ENCODE results near the gene FIBP. TPM values are rescaled to one million over a fixed set of nuclear protein-coding genes. Genes with fewer than 3 reads are reported as not detected.

FIBP gene
- total RNA-seq (2022; extraction: Qiagen RNA extraction) = 70.0 to 85.8 TPM (median 82.0 TPM) in 5 replicates

DNA sequence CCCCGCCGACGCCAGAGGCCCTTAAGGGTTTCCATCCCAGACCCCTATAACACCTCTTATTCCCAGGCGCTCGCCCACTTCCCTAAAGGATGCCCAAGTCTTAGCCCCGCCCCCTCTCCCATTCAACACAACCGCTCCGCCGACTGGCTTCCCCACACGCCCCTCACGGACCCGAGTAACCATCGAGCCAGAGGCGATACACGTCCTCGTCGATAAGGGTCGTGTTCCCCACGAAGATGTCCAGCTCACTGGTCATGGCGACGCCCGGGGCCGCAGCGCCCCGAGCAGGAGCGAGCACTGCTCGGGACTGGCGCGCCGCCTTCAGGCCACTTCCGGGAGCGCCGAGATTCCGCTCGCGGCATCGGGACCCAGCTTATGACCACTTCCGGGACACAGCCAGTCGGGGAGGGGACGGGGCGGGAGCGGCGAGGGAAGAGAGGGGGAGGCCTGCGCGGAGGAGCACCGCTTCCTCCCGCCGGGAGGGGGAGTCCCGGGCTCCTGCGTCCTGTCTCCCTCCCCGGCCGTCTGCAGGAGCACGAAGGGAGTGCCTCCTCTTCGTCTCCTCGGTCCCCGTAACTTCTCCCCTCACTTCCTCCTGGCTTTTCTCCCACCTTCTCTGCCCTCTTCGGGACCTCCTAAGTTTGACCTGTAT, at the start of gene FIBP:
Gene FIBP, minus strand, starts transcription at position 309 of the 652 bp plus-strand sequence. Its CDS starts 53 bp downstream, at position 256.

DNA sequence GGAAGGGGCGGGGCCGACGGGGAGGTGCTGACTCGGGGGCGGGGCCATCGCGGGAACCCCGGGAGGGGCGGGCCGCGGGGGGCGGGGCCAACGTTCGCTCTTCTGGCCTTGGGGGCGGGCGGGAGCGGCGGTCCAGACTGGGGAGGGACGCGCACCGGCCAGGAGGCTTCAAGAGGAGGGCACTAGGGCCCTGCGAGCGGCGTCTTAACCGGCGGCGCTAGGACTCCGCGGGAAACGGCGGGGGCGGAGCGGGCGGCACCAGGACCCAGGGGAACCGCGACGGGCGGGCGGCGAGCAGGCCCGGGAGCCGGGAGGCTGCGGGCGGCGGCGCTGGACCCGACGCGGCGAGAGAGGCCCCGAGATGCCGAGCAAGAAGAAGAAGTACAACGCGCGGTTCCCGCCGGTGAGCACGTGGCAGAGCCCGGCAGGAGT, 30.9 kb upstream of the FIBP start, which contains the start of gene DRAP1:
Gene DRAP1, plus strand, starts transcription at position 286 of the 432 bp plus-strand sequence. Its CDS starts 76 bp downstream, at position 362.

DNA sequence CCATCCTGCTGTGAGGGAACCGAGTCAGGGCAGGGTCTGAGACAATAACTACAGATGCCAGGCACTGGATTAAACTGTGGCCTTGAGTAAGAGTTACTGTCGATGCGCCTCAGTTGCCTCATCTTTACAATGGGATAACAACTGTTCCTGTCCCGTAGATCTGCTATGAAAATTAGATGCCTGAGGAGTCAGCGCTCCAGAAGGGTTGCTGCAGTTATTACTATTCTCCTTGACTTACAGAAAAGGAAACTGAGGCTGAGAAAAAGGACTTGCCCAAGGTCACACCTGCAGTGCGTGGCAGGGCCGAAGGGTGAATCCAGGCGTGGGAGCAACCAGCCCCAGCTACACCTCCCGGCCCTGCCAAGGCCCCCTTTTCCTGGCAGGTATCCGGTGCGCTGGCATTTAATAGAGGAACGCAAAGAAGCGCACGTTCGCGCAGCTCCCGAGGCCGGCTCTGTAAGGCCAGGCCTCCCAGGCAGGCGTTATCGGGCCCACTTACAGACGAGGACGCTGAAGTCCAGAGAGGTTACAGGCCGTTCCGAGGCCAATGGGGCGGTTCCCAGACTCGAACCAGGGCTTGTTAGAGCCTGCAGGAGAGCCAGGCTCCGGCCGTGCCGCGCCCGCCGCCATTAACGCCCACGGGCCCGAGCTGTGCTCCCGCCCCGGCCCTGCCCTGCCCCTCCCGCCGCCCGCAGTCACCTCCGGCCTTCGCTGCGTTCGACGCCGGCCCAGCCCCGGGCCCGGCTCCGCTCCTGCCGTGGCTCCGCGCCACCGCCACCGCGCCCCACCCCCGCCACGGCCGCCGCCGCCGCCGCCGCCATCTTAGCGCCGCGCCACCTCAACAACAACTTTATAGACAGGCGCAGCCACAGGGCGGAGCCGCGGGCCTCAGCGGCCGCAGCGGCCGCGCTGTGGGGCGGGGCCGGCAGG, 30.2 kb upstream of the FIBP start, which contains the start of gene C11orf68:
Gene C11orf68, minus strand, starts transcription at position 852 of the 930 bp plus-strand sequence. Its CDS starts 31 bp downstream, at position 821.

DNA sequence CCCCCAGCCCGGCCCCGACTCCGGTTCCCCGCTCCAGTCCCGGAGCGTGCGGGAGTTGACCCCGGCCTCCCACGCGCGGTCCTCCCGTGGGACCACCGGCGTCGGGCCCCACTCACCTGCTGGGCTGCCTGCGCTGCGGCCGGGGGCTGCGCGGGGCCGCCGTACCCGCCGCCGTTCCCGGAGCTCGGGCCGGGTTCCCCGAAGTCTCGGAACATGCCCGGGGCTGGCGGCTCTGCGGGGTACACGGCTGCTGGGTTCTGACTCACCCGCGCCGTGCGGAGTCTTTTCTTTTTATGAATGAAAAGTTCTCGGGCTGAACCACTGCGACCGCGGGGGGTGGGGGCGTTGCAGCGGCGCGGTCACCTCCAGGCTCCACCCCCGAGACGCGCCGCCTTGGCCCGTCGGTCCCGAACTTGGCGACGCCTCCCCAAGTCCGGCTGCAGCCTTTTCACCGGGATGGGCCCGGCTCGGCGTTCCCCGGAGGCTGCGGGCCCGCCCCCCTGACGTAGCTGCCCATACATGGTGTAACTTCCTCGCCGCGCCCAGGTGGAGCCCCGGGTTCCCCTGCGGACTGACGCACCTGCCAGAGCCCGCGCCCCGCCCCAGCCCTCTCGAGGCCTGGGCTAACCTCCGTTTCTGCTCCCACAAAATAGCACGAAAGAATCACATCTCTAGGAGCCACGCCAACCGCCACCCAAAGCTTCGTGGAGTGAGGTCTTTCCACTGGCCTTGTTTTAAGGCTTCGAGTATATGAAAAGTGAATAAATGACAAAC, 12.0 kb upstream of the FIBP start, which contains the start of gene FOSL1:
Gene FOSL1, minus strand, starts transcription at position 264 of the 774 bp plus-strand sequence. Its CDS starts 49 bp downstream, at position 215.

DNA sequence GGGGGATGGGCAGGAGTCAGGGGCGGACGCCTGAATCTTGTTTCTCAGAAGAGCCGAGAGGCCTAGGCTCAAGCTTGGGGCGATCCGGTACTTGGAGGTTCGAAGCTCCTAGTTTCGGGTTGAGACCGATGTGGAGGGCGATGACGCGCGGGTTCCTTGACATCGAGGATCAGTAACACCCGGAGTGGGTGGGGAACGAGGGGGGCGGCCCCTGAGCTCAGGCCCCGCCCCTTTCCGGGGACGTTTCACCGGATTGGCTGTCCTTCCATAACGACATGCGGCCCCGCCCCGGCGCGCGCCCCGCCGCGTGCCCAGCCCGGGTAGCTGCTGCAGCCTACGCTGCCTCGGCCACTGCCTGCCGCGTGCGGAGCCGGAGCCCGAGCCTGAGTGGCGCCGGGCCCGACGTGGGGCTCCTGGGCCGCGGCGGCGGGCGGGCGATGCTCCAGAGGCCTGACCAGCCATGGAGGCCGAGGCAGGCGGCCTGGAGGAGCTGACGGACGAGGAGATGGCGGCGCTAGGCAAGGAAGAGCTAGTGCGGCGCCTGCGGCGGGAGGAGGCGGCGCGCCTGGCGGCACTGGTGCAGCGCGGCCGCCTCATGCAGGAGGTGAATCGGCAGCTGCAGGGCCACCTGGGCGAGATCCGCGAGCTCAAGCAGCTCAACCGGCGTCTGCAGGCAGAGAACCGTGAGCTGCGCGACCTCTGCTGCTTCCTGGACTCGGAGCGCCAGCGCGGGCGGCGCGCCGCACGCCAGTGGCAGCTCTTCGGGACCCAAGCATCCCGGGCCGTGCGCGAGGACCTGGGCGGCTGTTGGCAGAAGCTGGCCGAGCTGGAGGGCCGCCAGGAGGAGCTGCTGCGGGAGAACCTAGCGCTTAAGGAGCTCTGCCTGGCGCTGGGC, 2.3 kb upstream of the FIBP start, which contains the start of gene CCDC85B:
Gene CCDC85B, plus strand, starts transcription at position 350 of the 895 bp plus-strand sequence. Its CDS starts 111 bp downstream, at position 461.

DNA sequence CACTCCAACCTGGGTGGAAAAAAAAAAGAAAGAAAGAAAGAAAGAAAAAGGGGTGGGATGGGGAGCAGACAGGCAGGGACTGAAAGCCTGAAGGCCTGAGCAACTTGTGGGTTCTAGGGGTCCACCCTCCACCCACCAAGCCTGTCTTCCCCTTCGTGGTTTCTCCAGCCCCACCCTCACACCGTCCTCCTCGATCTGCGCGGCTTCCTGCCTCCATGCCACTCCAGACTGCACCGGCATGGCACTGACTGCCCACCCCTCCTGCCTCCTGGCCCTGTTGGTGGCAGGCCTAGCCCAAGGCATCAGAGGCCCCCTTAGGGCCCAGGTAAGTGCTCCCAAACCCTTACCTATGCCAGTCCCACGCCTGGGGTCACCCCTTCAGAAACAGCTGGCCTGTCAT, 8.7 kb downstream of the FIBP start, which contains the start of gene CTSW:
Gene CTSW, plus strand, starts transcription at position 221 of the 400 bp plus-strand sequence. Its CDS starts 18 bp downstream, at position 239.

DNA sequence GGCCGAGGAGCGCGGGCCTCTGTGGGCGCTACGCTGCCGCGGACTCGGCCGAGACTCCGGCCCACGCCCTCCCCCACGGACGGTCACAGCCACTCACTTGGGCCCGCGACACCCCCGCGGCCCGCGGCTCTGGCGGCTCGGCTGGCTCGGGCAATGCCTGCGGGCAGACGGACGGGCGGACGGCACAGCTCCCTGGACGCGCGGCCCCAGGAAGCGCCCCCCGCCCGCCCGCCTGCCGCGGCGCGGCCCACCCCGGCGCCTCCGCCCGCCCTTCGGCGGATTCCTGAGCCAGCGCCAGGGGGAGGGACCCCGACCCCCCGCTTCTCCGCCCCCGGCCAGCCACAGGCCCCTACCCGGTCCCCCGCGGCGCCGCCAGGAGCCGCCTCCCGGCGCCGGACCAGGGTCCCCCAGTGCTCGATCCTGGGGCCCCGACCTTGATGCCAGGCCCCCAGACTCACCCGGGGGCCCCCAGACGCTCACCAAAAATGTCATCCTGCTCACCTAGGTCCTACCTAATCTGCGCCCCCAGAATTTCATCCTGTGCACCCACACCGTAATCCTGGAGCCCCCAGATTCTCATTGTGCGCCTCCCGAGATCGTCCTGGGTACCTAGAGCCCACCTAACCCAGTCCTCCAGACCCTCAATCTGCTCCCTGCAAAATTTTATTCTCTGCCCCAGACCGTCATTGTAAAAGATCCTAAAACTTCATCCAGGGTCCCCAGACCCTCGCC, 15.5 kb downstream of the FIBP start, which contains the start of gene EFEMP2:
Gene EFEMP2, minus strand, starts transcription at position 215 of the 732 bp plus-strand sequence. CDS start 446 bp downstream, outside the sequence.

DNA sequence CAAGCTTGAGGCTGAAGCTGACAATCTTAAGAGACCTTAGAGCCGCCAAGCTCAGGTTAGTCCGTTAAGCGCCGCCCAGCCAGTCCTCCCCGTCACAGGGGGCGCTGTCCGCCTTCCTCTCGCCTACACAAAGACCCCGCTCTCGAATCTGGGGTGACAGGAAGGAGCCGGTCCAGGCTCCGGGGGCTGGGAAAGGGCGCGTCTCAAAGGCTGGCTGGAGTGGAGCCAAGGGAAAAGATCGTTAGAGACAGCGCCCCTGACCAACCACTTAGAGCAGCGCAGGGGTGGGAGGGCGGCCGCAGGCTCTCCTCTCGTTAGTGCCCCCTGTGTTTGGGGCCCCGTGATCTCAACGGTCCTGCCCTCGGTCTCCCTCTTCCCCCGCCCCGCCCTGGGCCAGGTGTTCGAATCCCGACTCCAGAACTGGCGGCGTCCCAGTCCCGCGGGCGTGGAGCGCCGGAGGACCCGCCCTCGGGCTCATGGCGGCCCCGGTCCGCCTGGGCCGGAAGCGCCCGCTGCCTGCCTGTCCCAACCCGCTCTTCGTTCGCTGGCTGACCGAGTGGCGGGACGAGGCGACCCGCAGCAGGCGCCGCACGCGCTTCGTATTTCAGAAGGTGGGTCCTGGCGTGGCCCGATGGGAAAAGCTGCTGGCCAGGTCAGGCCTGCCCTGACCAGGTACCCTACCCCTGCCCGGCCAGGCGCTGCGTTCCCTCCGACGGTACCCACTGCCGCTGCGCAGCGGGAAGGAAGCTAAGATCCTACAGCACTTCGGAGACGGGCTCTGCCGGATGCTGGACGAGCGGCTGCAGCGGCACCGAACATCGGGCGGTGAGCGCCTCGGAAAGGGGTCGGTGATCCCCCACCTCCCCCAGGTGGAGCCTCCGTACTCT, 27.8 kb downstream of the FIBP start, which contains the start of gene MUS81:
Gene MUS81, plus strand, starts transcription at position 156 of the 887 bp plus-strand sequence. Its CDS starts 321 bp downstream, at position 477.

DNA sequence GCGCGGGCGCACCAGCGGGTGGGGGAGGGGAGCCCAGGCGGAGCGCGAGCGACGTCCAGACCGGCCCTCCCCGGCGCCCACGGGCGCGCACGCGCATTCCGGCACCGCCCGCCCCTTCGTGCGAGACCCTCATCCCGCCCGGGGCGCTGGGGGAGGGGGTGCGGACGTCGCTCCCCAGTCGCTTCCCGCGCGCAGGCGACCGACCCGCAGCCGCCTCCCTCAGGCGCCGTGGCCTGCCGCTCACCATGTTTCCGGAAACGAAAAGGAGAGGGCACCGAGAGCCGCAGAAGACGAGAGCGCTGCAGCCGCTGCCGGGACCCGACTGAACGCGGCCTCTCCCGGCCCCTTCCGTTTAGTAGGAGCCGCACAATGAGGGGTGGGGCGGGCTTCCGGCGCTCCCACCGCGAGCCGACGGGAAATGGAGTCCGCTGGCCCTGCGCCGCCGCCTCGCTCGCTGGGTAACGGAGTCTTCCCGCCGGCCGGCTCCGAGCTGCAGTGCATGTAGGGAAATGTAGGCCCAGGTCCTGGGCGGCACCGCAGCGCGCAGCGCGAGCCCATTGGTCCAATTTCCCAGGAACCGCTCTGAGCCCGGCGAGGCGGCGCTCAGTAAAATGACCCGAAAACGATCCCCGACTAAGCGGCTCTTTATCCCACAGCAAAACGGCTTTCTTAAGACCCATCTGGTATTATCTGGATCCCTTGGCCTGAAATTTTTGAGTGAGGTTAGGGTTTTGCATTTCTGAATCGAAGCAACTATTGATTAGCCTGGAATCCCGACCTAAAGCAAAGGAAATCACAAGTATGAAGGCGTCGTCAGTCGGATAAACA, 30.2 kb downstream of the FIBP start, which contains the start of gene CFL1:
Gene CFL1, minus strand, starts transcription at position 328 of the 828 bp plus-strand sequence. Its CDS starts 81 bp downstream, at position 247.

Other genes starting within 250 kb of the FIBP start
- gene RELA, start 225.6 kb downstream of the FIBP start, total RNA-seq (2022; extraction: Qiagen RNA extraction) = 66.4 to 76.8 TPM (median 74.4 TPM) in 5 replicates
- 41.2 to 52.5 TPM (median 50.4 TPM) in 5 replicates for gene KAT5, start 176.2 kb downstream of the FIBP start, total RNA-seq (2022; extraction: Qiagen RNA extraction)
- gene RNASEH2C, start 167.7 kb downstream of the FIBP start, total RNA-seq (2022; extraction: Qiagen RNA extraction) = 23.6 to 51.8 TPM (median 47.4 TPM) in 5 replicates
- gene AP5B1, start 107.5 kb downstream of the FIBP start, total RNA-seq (2022; extraction: Qiagen RNA extraction) = 8.5 to 11.9 TPM (median 10.8 TPM) in 5 replicates
- 0.03 to 0.13 TPM (median 0.08 TPM) in 3 of 5 replicates, not detected in the others for gene OVOL1, start 101.4 kb downstream of the FIBP start, total RNA-seq (2022; extraction: Qiagen RNA extraction)
- 0.06 to 0.11 TPM (median 0.08 TPM) in 3 of 5 replicates, not detected in the others for gene SNX32, start 54.5 kb downstream of the FIBP start, total RNA-seq (2022; extraction: Qiagen RNA extraction)
- 1,998 to 2,345 TPM (median 2,265 TPM) in 5 replicates for gene CFL1, start 30.3 kb downstream of the FIBP start, total RNA-seq (2022; extraction: Qiagen RNA extraction)
- 24.8 to 34.3 TPM (median 33.8 TPM) in 5 replicates for gene MUS81, start 28.0 kb downstream of the FIBP start, total RNA-seq (2022; extraction: Qiagen RNA extraction)
- gene EFEMP2, start 15.7 kb downstream of the FIBP start, total RNA-seq (2022; extraction: Qiagen RNA extraction) = 0.78 to 1.3 TPM (median 0.94 TPM) in 5 replicates
- 0.06 to 0.13 TPM (median 0.09 TPM) in 3 of 5 replicates, not detected in the others for gene CTSW, start 8.6 kb downstream of the FIBP start, total RNA-seq (2022; extraction: Qiagen RNA extraction)
- 18.2 to 42.2 TPM (median 39.0 TPM) in 5 replicates for gene CCDC85B, start 2.2 kb upstream of the FIBP start, total RNA-seq (2022; extraction: Qiagen RNA extraction)
- 97.6 to 169 TPM (median 123 TPM) in 5 replicates for gene FOSL1, start 11.9 kb upstream of the FIBP start, total RNA-seq (2022; extraction: Qiagen RNA extraction)
- gene C11orf68, start 30.6 kb upstream of the FIBP start, total RNA-seq (2022; extraction: Qiagen RNA extraction) = 36.2 to 49.2 TPM (median 42.8 TPM) in 5 replicates
- 154 to 246 TPM (median 196 TPM) in 5 replicates for gene DRAP1, start 31.0 kb upstream of the FIBP start, total RNA-seq (2022; extraction: Qiagen RNA extraction)
- gene TSGA10IP, start 57.0 kb upstream of the FIBP start, total RNA-seq (2022; extraction: Qiagen RNA extraction) = not detected in 5 replicates
- 43.5 to 63.3 TPM (median 54.0 TPM) in 5 replicates for gene SART1, start 73.3 kb upstream of the FIBP start, total RNA-seq (2022; extraction: Qiagen RNA extraction)
- 36.3 to 54.2 TPM (median 37.8 TPM) in 5 replicates for gene EIF1AD, start 113.7 kb upstream of the FIBP start, total RNA-seq (2022; extraction: Qiagen RNA extraction)
- gene BANF1, start 114.0 kb upstream of the FIBP start, total RNA-seq (2022; extraction: Qiagen RNA extraction) = 350 to 491 TPM (median 479 TPM) in 5 replicates
- not detected in 5 replicates for gene CST6, start 123.5 kb upstream of the FIBP start, total RNA-seq (2022; extraction: Qiagen RNA extraction)
- gene CATSPER1, start 138.0 kb upstream of the FIBP start, total RNA-seq (2022; extraction: Qiagen RNA extraction) = 0.98 to 1.4 TPM (median 1.3 TPM) in 5 replicates
- not detected in 5 replicates for gene GAL3ST3, start 160.7 kb upstream of the FIBP start, total RNA-seq (2022; extraction: Qiagen RNA extraction)
- 162 to 202 TPM (median 169 TPM) in 5 replicates for gene SF3B2, start 163.9 kb upstream of the FIBP start, total RNA-seq (2022; extraction: Qiagen RNA extraction)
- 57.6 to 92.8 TPM (median 81.4 TPM) in 5 replicates for gene PACS1, start 181.8 kb upstream of the FIBP start, total RNA-seq (2022; extraction: Qiagen RNA extraction)